Keratinocyte (primary cell): Measurements from ENCODE around the gene KAT2B. TPM values are rescaled to one million over a fixed set of nuclear protein-coding genes. Genes with fewer than 3 reads are reported as not detected.

Experiments
- DNase-seq: peaks from one replicate; pipeline ENCODE4 v3.0.0-alpha.2; 2011; ENCODE audit warnings: low read depth, missing footprints, low spot score
- FAIRE-seq: peaks from 2 replicates; lab custom pipeline; 2011; peaks lifted over from hg19 to GRCh38; lab: Jason Lieb, UNC
- H2AFZ ChIP-seq: 2 replicates; pipeline ENCODE4 v1.6.0; 2012; ENCODE audit warnings: low read length, control low read depth, inconsistent platforms; ENCODE audit not compliant: control insufficient read depth
- H3K27ac ChIP-seq: 2 replicates; pipeline ENCODE4 v1.5.1; 2011; ENCODE audit warnings: low read length; ENCODE audit not compliant: control insufficient read depth, insufficient read depth
- H3K27me3 ChIP-seq: 3 replicates; pipeline ENCODE4 v1.6.0; 2011; ENCODE audit warnings: low read length; ENCODE audit not compliant: control insufficient read depth, insufficient read depth; ENCODE audit errors: extremely low read depth
- H3K36me3 ChIP-seq, 2 experiments: 2 replicates in 1 of 2; 3 replicates in 1 of 2; pipeline ENCODE4 v1.5.1; 2011; ENCODE audit warnings: low read length in 2 of 2, mild to moderate bottlenecking in 1 of 2; ENCODE audit not compliant: control insufficient read depth in 2 of 2, insufficient read depth in 2 of 2; ENCODE audit errors: extremely low read depth in 1 of 2
- H3K4me1 ChIP-seq: 3 replicates; pipeline ENCODE4 v1.5.1; 2011; ENCODE audit warnings: low read length; ENCODE audit not compliant: control insufficient read depth, insufficient read depth; ENCODE audit errors: extremely low read depth
- H3K4me2 ChIP-seq: 3 replicates; pipeline ENCODE4 v1.6.0; 2011; ENCODE audit warnings: low read depth, low read length; ENCODE audit not compliant: control insufficient read depth, insufficient read depth; ENCODE audit errors: extremely low read depth
- H3K4me3 ChIP-seq, 3 experiments: fragments of 200-600 bp in 1 of 3; sonication (generic) in 1 of 3; 2 replicates in 2 of 3; 3 replicates in 1 of 3; pipeline ENCODE4 v1.5.1; 2011 to 2016; ENCODE audit warnings: low read length in 3 of 3, mild to moderate bottlenecking in 3 of 3, control low read depth in 2 of 3, inconsistent platforms in 1 of 3, low read depth in 1 of 3, mixed read lengths in 1 of 3, mixed run types in 1 of 3, moderate library complexity in 1 of 3; ENCODE audit not compliant: control insufficient read depth in 2 of 3, insufficient read depth in 2 of 3; ENCODE audit errors: extremely low read depth in 1 of 3
- H3K79me2 ChIP-seq: 2 replicates; pipeline ENCODE4 v1.6.0; 2012; ENCODE audit warnings: low read length; ENCODE audit not compliant: control insufficient read depth, insufficient read depth
- H3K9ac ChIP-seq: 3 replicates; pipeline ENCODE4 v1.6.0; 2011; ENCODE audit warnings: low read length; ENCODE audit not compliant: control insufficient read depth, insufficient read depth; ENCODE audit errors: extremely low read depth
- H3K9me1 ChIP-seq: 3 replicates; pipeline ENCODE4 v1.6.0; 2011; ENCODE audit warnings: low read length; ENCODE audit not compliant: control insufficient read depth, insufficient read depth; ENCODE audit errors: extremely low read depth
- H3K9me3 ChIP-seq: 2 replicates; pipeline ENCODE4 v1.5.1; 2012; ENCODE audit warnings: low read depth, low read length; ENCODE audit not compliant: control insufficient read depth
- H4K20me1 ChIP-seq: 3 replicates; pipeline ENCODE4 v1.6.0; 2011; ENCODE audit warnings: low read length; ENCODE audit not compliant: control insufficient read depth, insufficient read depth; ENCODE audit errors: extremely low read depth
- CTCF ChIP-seq, 3 experiments: IDR thresholded peaks in 1 of 3; conservative IDR thresholded peaks in 1 of 3; optimal IDR thresholded peaks in 1 of 3; 2 replicates in 2 of 3; 3 replicates in 1 of 3; pipeline versions ENCODE3 to v1.5.1; 2011; ENCODE audit warnings: low read length in 3 of 3, mild to moderate bottlenecking in 3 of 3, moderate library complexity in 2 of 3, control low read depth in 1 of 3, inconsistent platforms in 1 of 3; ENCODE audit not compliant: insufficient read depth in 2 of 3; ENCODE audit errors: extremely low read depth in 1 of 3
- EZH2 ChIP-seq: IDR thresholded peaks from one replicate; pipeline ENCODE4 v1.6.1; 2012; ENCODE audit warnings: inconsistent platforms, mild to moderate bottlenecking, low read length, moderate library complexity
- dilution Hi-C: fragments of 300-500 bp; cut with MboI; formaldehyde crosslinking; loops from one replicate; pipeline ENCODE4 v1.7.0; 2020; ENCODE audit warnings: low sequenced_read_pairs; ENCODE audit not compliant: extremely low pct_ligation_motif_present
- polyA plus RNA-seq, 5 experiments: library from polyadenylated mRNA; depleted of rRNA in 3 of 5; stranded (reverse) in 3 of 5; stranded (forward) in 1 of 5; unstranded in 1 of 5; fragments of >200 nt; gene quantifications; 1 replicate in 1 of 5; 2 replicates in 3 of 5; 3 replicates in 1 of 5; pipeline versions ENCODE4 v1.2.1 to v1.2.3, GENCODE V29; 2011 to 2012; ENCODE audit warnings: missing spikeins in 2 of 5, low read depth in 1 of 5, low replicate concordance in 1 of 5

Gene KAT2B
- polyA plus RNA-seq, 1 donor (not counting 4 experiments of a cell fraction or from before 2014, with no cell fraction given), result 4.6 TPM

GRCh38 chr3:20101041-20101440 lies 60.8 kb downstream of the KAT2B start:
- Histone ChIP-seq H3K9me1 (no peaks in the 10 kb centered on the region), H3K9ac (no peak overlapping the region), H3K79me2 (no peaks in the 10 kb centered on the region), H3K27me3 (no peaks in the 10 kb centered on the region), H3K9me3 (no peaks in the 10 kb centered on the region), H2AFZ (no peak overlapping the region), H3K4me3 (no peak overlapping the region), H3K4me2 (no peak overlapping the region), H3K36me3 (no peaks in the 10 kb centered on the region), H3K4me1 (no peaks in the 10 kb centered on the region), H4K20me1 (no peaks in the 10 kb centered on the region), H3K27ac (no peak overlapping the region)
- DNase-seq (no peak), FAIRE-seq (no peak)
- no peak for TF ChIP-seq CTCF (optimal IDR thresholded peaks at IDR 0.05 in 1 of 3, IDR thresholded peaks at IDR 0.05 in 1 of 3, conservative IDR thresholded peaks at IDR 0.05 in 1 of 3; ENCODE audit: extremely low read depth in 1 of 3, insufficient read depth in 2 of 3, low read length in 3 of 3)
- no peak for TF ChIP-seq EZH2
- dilution Hi-C loops, result no loop called here

- no peaks in the 10 kb centered on the region for H3K9me1 ChIP-seq
- TF ChIP-seq EZH2, result no peak
- TF ChIP-seq CTCF (optimal IDR thresholded peaks at IDR 0.05 in 1 of 3, IDR thresholded peaks at IDR 0.05 in 1 of 3, conservative IDR thresholded peaks at IDR 0.05 in 1 of 3; ENCODE audit: extremely low read depth in 1 of 3, insufficient read depth in 2 of 3, low read length in 3 of 3), result no peak
These were observed 63.5 kb downstream of the KAT2B start for GRCh38 chr3:20103731-20104130.

More at GRCh38 chr3:20103731-20104130, 63.5 kb downstream of the KAT2B start:
- no peak for DNase-seq
- Histone ChIP-seq H3K9me3 (no peaks in the 10 kb centered on the region), H4K20me1 (no peaks in the 10 kb centered on the region), H3K4me1 (no peaks in the 10 kb centered on the region), H3K79me2 (no peaks in the 10 kb centered on the region), H3K4me2 (no peak overlapping the region), H2AFZ (no peak overlapping the region), H3K27ac (no peak overlapping the region), H3K4me3 (no peak overlapping the region), H3K27me3 (no peaks in the 10 kb centered on the region), H3K9ac (no peak overlapping the region), H3K36me3 (no peaks in the 10 kb centered on the region)
- no peak for FAIRE-seq
- dilution Hi-C loops, result no loop called here
